ENCODE measurements around the gene WNT6.

Gene WNT6

GRCh38 chr2:218898109-218898878 lies 38.7 kb downstream of the WNT6 start:
- no peak overlapping the region for H3K27ac ChIP-seq (ENCODE audit: low read depth in 2 of 2, low read length in 2 of 2)
- H3K36me3 ChIP-seq (ENCODE audit: control insufficient read depth in 2 of 2, insufficient read depth in 2 of 2, low read length in 2 of 2): no peaks in the 10 kb centered on the region
- H3K27me3 ChIP-seq (ENCODE audit: control insufficient read depth in 2 of 2, insufficient read depth in 2 of 2, low read length in 2 of 2): peaks cover 41 to 56% of the 10 kb centered on the region in 2 donors
- H3K9ac ChIP-seq (ENCODE audit: low read depth in 1 of 2, low read length in 2 of 2): no peak overlapping the region
- peak overlapping the region in 1 of 2 donors; percentile 13 for H3K4me3 ChIP-seq (ENCODE audit: low read length in 2 of 2)
- no peaks in the 10 kb centered on the region for H3K9me3 ChIP-seq (ENCODE audit: control insufficient read depth in 2 of 2, low read length in 2 of 2)
- H3K4me1 ChIP-seq (ENCODE audit: control insufficient read depth in 2 of 2, insufficient read depth in 2 of 2, low read length in 2 of 2): peaks cover 6 to 24% of the 10 kb centered on the region in 2 donors

GRCh38 chr2:218899147-218899546 lies 39.5 kb downstream of the WNT6 start:
- Histone ChIP-seq H3K9ac (ENCODE audit: low read depth in 1 of 2, low read length in 2 of 2) (no peak overlapping the region), H3K27me3 (ENCODE audit: control insufficient read depth in 2 of 2, insufficient read depth in 2 of 2, low read length in 2 of 2) (peaks cover 41 to 51% of the 10 kb centered on the region in 2 donors), H3K4me1 (ENCODE audit: control insufficient read depth in 2 of 2, insufficient read depth in 2 of 2, low read length in 2 of 2) (peaks cover 6 to 21% of the 10 kb centered on the region in 2 donors), H3K36me3 (ENCODE audit: control insufficient read depth in 2 of 2, insufficient read depth in 2 of 2, low read length in 2 of 2) (no peaks in the 10 kb centered on the region), H3K27ac (ENCODE audit: low read depth in 2 of 2, low read length in 2 of 2) (no peak overlapping the region), H3K4me3 (ENCODE audit: low read length in 2 of 2) (no peak overlapping the region), H3K9me3 (ENCODE audit: control insufficient read depth in 2 of 2, low read length in 2 of 2) (no peaks in the 10 kb centered on the region)

GRCh38 chr2:218902427-218902826 lies 42.8 kb downstream of the WNT6 start:
- peaks cover 25 to 36% of the 10 kb centered on the region in 2 donors for H3K27me3 ChIP-seq (ENCODE audit: control insufficient read depth in 2 of 2, insufficient read depth in 2 of 2, low read length in 2 of 2)
- no peak overlapping the region for H3K27ac ChIP-seq (ENCODE audit: low read depth in 2 of 2, low read length in 2 of 2)
- peaks cover 3 to 11% of the 10 kb centered on the region in 2 donors for H3K4me1 ChIP-seq (ENCODE audit: control insufficient read depth in 2 of 2, insufficient read depth in 2 of 2, low read length in 2 of 2)
- no peaks in the 10 kb centered on the region for H3K9me3 ChIP-seq (ENCODE audit: control insufficient read depth in 2 of 2, low read length in 2 of 2)
- H3K36me3 ChIP-seq (ENCODE audit: control insufficient read depth in 2 of 2, insufficient read depth in 2 of 2, low read length in 2 of 2): no peaks in the 10 kb centered on the region
- H3K4me3 ChIP-seq (ENCODE audit: low read length in 2 of 2): no peak overlapping the region
- H3K9ac ChIP-seq (ENCODE audit: low read depth in 1 of 2, low read length in 2 of 2): no peak overlapping the region

GRCh38 chr2:218904176-218904575 lies 44.6 kb downstream of the WNT6 start:
- Histone ChIP-seq H3K4me1 (ENCODE audit: control insufficient read depth in 2 of 2, insufficient read depth in 2 of 2, low read length in 2 of 2) (peaks cover 4 to 7% of the 10 kb centered on the region in 2 donors), H3K27ac (ENCODE audit: low read depth in 2 of 2, low read length in 2 of 2) (no peak overlapping the region), H3K27me3 (ENCODE audit: control insufficient read depth in 2 of 2, insufficient read depth in 2 of 2, low read length in 2 of 2) (peaks cover 13 to 19% of the 10 kb centered on the region in 2 donors), H3K9me3 (ENCODE audit: control insufficient read depth in 2 of 2, low read length in 2 of 2) (no peaks in the 10 kb centered on the region), H3K36me3 (ENCODE audit: control insufficient read depth in 2 of 2, insufficient read depth in 2 of 2, low read length in 2 of 2) (no peaks in the 10 kb centered on the region), H3K9ac (ENCODE audit: low read depth in 1 of 2, low read length in 2 of 2) (no peak overlapping the region), H3K4me3 (ENCODE audit: low read length in 2 of 2) (no peak overlapping the region)

- H3K4me1 ChIP-seq (ENCODE audit: control insufficient read depth in 2 of 2, insufficient read depth in 2 of 2, low read length in 2 of 2): peaks cover 6 to 11% of the 10 kb centered on the region in 2 donors
- peaks cover 8% of the 10 kb centered on the region in 2 donors for H3K27me3 ChIP-seq (ENCODE audit: control insufficient read depth in 2 of 2, insufficient read depth in 2 of 2, low read length in 2 of 2)
- peak overlapping the region; percentile 76 to 85 for H3K4me3 ChIP-seq (ENCODE audit: low read length in 2 of 2)
- no peaks in the 10 kb centered on the region for H3K36me3 ChIP-seq (ENCODE audit: control insufficient read depth in 2 of 2, insufficient read depth in 2 of 2, low read length in 2 of 2)
- peak overlapping the region; percentile 51 to 66 for H3K9ac ChIP-seq (ENCODE audit: low read depth in 1 of 2, low read length in 2 of 2)
- no peaks in the 10 kb centered on the region for H3K9me3 ChIP-seq (ENCODE audit: control insufficient read depth in 2 of 2, low read length in 2 of 2)
- H3K27ac ChIP-seq (ENCODE audit: low read depth in 2 of 2, low read length in 2 of 2): no peak overlapping the region
Measured at GRCh38 chr2:218908721-218909619, 49.4 kb downstream of the WNT6 start.

GRCh38 chr2:218910741-218911140 lies 51.1 kb downstream of the WNT6 start:
- no peaks in the 10 kb centered on the region for H3K27me3 ChIP-seq (ENCODE audit: control insufficient read depth in 2 of 2, insufficient read depth in 2 of 2, low read length in 2 of 2)
- no peaks in the 10 kb centered on the region for H3K9me3 ChIP-seq (ENCODE audit: control insufficient read depth in 2 of 2, low read length in 2 of 2)
- H3K4me1 ChIP-seq (ENCODE audit: control insufficient read depth in 2 of 2, insufficient read depth in 2 of 2, low read length in 2 of 2): peaks cover 6 to 11% of the 10 kb centered on the region in 2 donors
- no peaks in the 10 kb centered on the region for H3K36me3 ChIP-seq (ENCODE audit: control insufficient read depth in 2 of 2, insufficient read depth in 2 of 2, low read length in 2 of 2)
- no peak overlapping the region for H3K27ac ChIP-seq (ENCODE audit: low read depth in 2 of 2, low read length in 2 of 2)
- no peak overlapping the region for H3K4me3 ChIP-seq (ENCODE audit: low read length in 2 of 2)
- H3K9ac ChIP-seq (ENCODE audit: low read depth in 1 of 2, low read length in 2 of 2): no peak overlapping the region

- Histone ChIP-seq H3K4me3 (ENCODE audit: low read length in 2 of 2) (no peak overlapping the region), H3K4me1 (ENCODE audit: control insufficient read depth in 2 of 2, insufficient read depth in 2 of 2, low read length in 2 of 2) (no peaks in the 10 kb centered on the region), H3K36me3 (ENCODE audit: control insufficient read depth in 2 of 2, insufficient read depth in 2 of 2, low read length in 2 of 2) (no peaks in the 10 kb centered on the region), H3K9me3 (ENCODE audit: control insufficient read depth in 2 of 2, low read length in 2 of 2) (no peaks in the 10 kb centered on the region), H3K27me3 (ENCODE audit: control insufficient read depth in 2 of 2, insufficient read depth in 2 of 2, low read length in 2 of 2) (peaks cover 0 to 4% of the 10 kb centered on the region in 2 donors), H3K9ac (ENCODE audit: low read depth in 1 of 2, low read length in 2 of 2) (no peak overlapping the region), H3K27ac (ENCODE audit: low read depth in 2 of 2, low read length in 2 of 2) (no peak overlapping the region)
Measured at GRCh38 chr2:218920504-218920903, 60.9 kb downstream of the WNT6 start.
